SK-N-SH (cell line): ENCODE data around the gene GOLGA6A. TPM values are rescaled to one million over a fixed set of nuclear protein-coding genes. Genes with fewer than 3 reads are reported as not detected.

Experiments
- CTCF ChIA-PET: fragments of 300-600, 350-600 bp; formaldehyde crosslinking; extraction: SDS; loops from one replicate; lab custom pipeline; 2021; lab: Yijun Ruan, JAX
- POLR2A ChIA-PET: fragments of 350-600 bp; sonication (Branson Sonifier 250); formaldehyde crosslinking; extraction: SDS; loops from one replicate; lab custom pipeline; 2020; ENCODE audit warnings: antibody characterized with exemption, inconsistent platforms; lab: Yijun Ruan, JAX
- DNase-seq: peaks from one replicate; pipeline ENCODE4 v3.0.0; 2012
- H2AFZ ChIP-seq: fragments of 200-600 bp; sonication (generic); 2 replicates; pipeline ENCODE4 v1.8.1; 2016; ENCODE audit warnings: antibody characterized with exemption, mild to moderate bottlenecking, low read depth
- H3F3A ChIP-seq: fragments of 200-600 bp; sonication (generic); replicated peaks from 2 replicates; pipeline ENCODE3; 2016; ENCODE audit warnings: antibody characterized with exemption, mild to moderate bottlenecking; ENCODE audit not compliant: insufficient read depth
- H3K27ac ChIP-seq, 2 experiments: fragments of 200-500 bp in 1 of 2; fragments of 200-600 bp in 1 of 2; sonication (Bioruptor generic) in 1 of 2; sonication (generic), shearing (Covaris generic) in 1 of 2; 2 replicates each; pipeline versions ENCODE4 v1.5.1 to v1.6.1; 2014 to 2016; ENCODE audit warnings: low read depth in 2 of 2, inconsistent platforms in 1 of 2, low read length in 1 of 2, mild to moderate bottlenecking in 1 of 2, mixed read lengths in 1 of 2
- H3K27me3 ChIP-seq: fragments of 200-600 bp; sonication (generic), shearing (Covaris generic); 2 replicates; pipeline ENCODE4 v1.6.1; 2016; ENCODE audit warnings: mixed run types; ENCODE audit not compliant: insufficient read depth
- H3K36me3 ChIP-seq, 2 experiments: fragments of 200-500 bp in 1 of 2; fragments of 200-600 bp in 1 of 2; sonication (Bioruptor generic) in 1 of 2; sonication (generic) in 1 of 2; replicated peaks in 1 of 2; 2 replicates each; pipeline versions ENCODE3 to v1.5.1; 2014 to 2016; ENCODE audit warnings: low read length in 1 of 2, mild to moderate bottlenecking in 1 of 2; ENCODE audit not compliant: insufficient read depth in 2 of 2, control insufficient read depth in 1 of 2
- H3K4me1 ChIP-seq, 2 experiments: fragments of 200-500 bp in 1 of 2; fragments of 200-600 bp in 1 of 2; sonication (Bioruptor generic) in 1 of 2; sonication (generic), shearing (Covaris generic) in 1 of 2; 2 replicates each; pipeline versions ENCODE4 v1.5.1 to v1.6.1; 2014 to 2016; ENCODE audit warnings: low read depth in 1 of 2, low read length in 1 of 2, mixed run types in 1 of 2; ENCODE audit not compliant: insufficient read depth in 2 of 2, control insufficient read depth in 1 of 2
- H3K4me2 ChIP-seq: fragments of 200-600 bp; sonication (generic), shearing (Covaris generic); 2 replicates; pipeline ENCODE4 v1.6.1; 2017; ENCODE audit warnings: mixed run types
- H3K4me3 ChIP-seq, 2 experiments: fragments of 200-500 bp in 1 of 2; fragments of 200-600 bp in 1 of 2; sonication (Bioruptor generic) in 1 of 2; sonication (generic), shearing (Covaris generic) in 1 of 2; 2 replicates each; pipeline versions ENCODE4 v1.5.1 to v1.8.1; 2014 to 2016; ENCODE audit warnings: low read depth in 2 of 2, inconsistent platforms in 1 of 2, low read length in 1 of 2, mild to moderate bottlenecking in 1 of 2, mixed read lengths in 1 of 2, moderate library complexity in 1 of 2
- H3K79me2 ChIP-seq: fragments of 200-600 bp; sonication (generic); 2 replicates; pipeline ENCODE4 v1.8.1; 2017; ENCODE audit warnings: mild to moderate bottlenecking; ENCODE audit not compliant: insufficient read depth
- H3K9ac ChIP-seq: fragments of 200-600 bp; sonication (generic); 2 replicates; pipeline ENCODE4 v1.6.1; 2017; ENCODE audit warnings: mixed run types
- H3K9me2 ChIP-seq: fragments of 200-600 bp; sonication (generic); 2 replicates; pipeline ENCODE4 v1.6.1; 2017; ENCODE audit warnings: mixed run types
- H3K9me3 ChIP-seq: fragments of 200-600 bp; sonication (generic); 2 replicates; pipeline ENCODE4 v1.6.1; 2017; ENCODE audit warnings: mixed run types, mild to moderate bottlenecking, moderate library complexity
- H4K20me1 ChIP-seq: fragments of 200-600 bp; sonication (generic); 2 replicates; pipeline ENCODE4 v1.6.1; 2017; ENCODE audit warnings: mild to moderate bottlenecking, mixed run types; ENCODE audit not compliant: insufficient read depth
- CHD2 ChIP-seq: fragments of 150-350 bp; IDR thresholded peaks from 2 replicates; pipeline ENCODE4 v1.6.1; 2018; ENCODE audit warnings: low read length; ENCODE audit not compliant: partially characterized antibody
- EZH2phosphoT487 ChIP-seq: fragments of 200-600 bp; sonication (generic); IDR thresholded peaks from 2 replicates; pipeline ENCODE4 v1.6.1; 2017; ENCODE audit warnings: low read depth, mixed run types, mild to moderate bottlenecking, antibody characterized with exemption, moderate library complexity, borderline replicate concordance
- FOXM1 ChIP-seq: IDR thresholded peaks from 2 replicates; pipeline ENCODE4 v1.4.0; 2012; ENCODE audit warnings: low read depth, mild to moderate bottlenecking
- GATA2 ChIP-seq: sonication (generic); formaldehyde crosslinking; IDR thresholded peaks from 2 replicates; pipeline ENCODE4 v1.5.0; 2020; ENCODE audit warnings: mild to moderate bottlenecking, missing genetic modification reagents
- MAX ChIP-seq: IDR thresholded peaks from 2 replicates; pipeline ENCODE4 v1.4.0; 2012; ENCODE audit warnings: low read depth
- MEF2A ChIP-seq: IDR thresholded peaks from 2 replicates; pipeline ENCODE4 v1.4.0; 2012; ENCODE audit warnings: low read depth, borderline replicate concordance
- MXI1 ChIP-seq: IDR thresholded peaks from 2 replicates; pipeline ENCODE4 v1.6.1; 2012; ENCODE audit warnings: mild to moderate bottlenecking, low read depth, low read length, improper control_type of control experiment
- NRF1 ChIP-seq: IDR thresholded peaks from 2 replicates; pipeline ENCODE4 v1.6.1; 2012; ENCODE audit warnings: low read depth, mild to moderate bottlenecking, low read length
- POLR2AphosphoS5 ChIP-seq: IDR thresholded peaks from 2 replicates; pipeline ENCODE4 v1.6.1; 2012; ENCODE audit warnings: low read depth, low read length
- RCOR1 ChIP-seq: fragments of 150-350 bp; IDR thresholded peaks from 2 replicates; pipeline ENCODE4 v1.6.1; 2017; ENCODE audit warnings: antibody characterized with exemption, low read length
- REST ChIP-seq: IDR thresholded peaks from 2 replicates; pipeline ENCODE4 v1.6.1; 2012; ENCODE audit warnings: mild to moderate bottlenecking, low read depth, low read length, moderate library complexity
- RFX5 ChIP-seq: IDR thresholded peaks from 2 replicates; pipeline ENCODE4 v1.6.1; 2012; ENCODE audit warnings: mild to moderate bottlenecking, improper control_type of control experiment, low read length
- RXRA ChIP-seq: IDR thresholded peaks from 2 replicates; pipeline ENCODE4 v1.4.0; 2012; ENCODE audit warnings: low read depth, mild to moderate bottlenecking, borderline replicate concordance
- ZBTB33 ChIP-seq: IDR thresholded peaks from 2 replicates; pipeline ENCODE4 v1.4.0; 2012; ENCODE audit warnings: low read depth, borderline replicate concordance
- WGBS: methylation state at CpG from one replicate; pipeline ENCODE4 v1.1.6; 2017; ENCODE audit warnings: low lambda C conversion rate; 5-methylcytosine and 5-hydroxymethylcytosine counted together
- polyA plus RNA-seq, 3 experiments: library from polyadenylated mRNA; depleted of rRNA; stranded (reverse); fragments of >200 nt; gene quantifications; 2 replicates each; pipeline ENCODE4 v1.2.3, GENCODE V29; 2012

Gene GOLGA6A
- polyA plus RNA-seq, 1 of the 3 experiments (the other 2 are of a cell fraction): not detected

- TF ChIP-seq REST: no peak
Measured at GRCh38 chr15:74050127-74050526, 32.2 kb downstream of the GOLGA6A start (continued).

- TF ChIP-seq RFX5 (no peak), FOXM1 (no peak), MXI1 (no peak), ZBTB33 (no peak), GATA2 (no peak), MEF2A (no peak), POLR2AphosphoS5 (no peak), MAX (no peak), EZH2phosphoT487 (no peak), NRF1 (no peak), RXRA (no peak), RCOR1 (no peak), CHD2 (no peak)
- Histone ChIP-seq H3K9me2 (no peaks in the 10 kb centered on the region), H3K9ac (no peak overlapping the region), H2AFZ (no peak overlapping the region), H3K9me3 (no peaks in the 10 kb centered on the region), H3K4me3 (no peak overlapping the region), H3K4me2 (no peak overlapping the region), H3K27ac (no peak overlapping the region), H3K79me2 (no peaks in the 10 kb centered on the region), H3K27me3 (no peaks in the 10 kb centered on the region), H4K20me1 (no peaks in the 10 kb centered on the region), H3K36me3 (peaks cover 0 to 10% of the 10 kb centered on the region in 2 experiments), H3F3A (peaks cover 5% of the 10 kb centered on the region), H3K4me1 (peaks cover 6 to 11% of the 10 kb centered on the region in 2 experiments; a peak in 2 of 4 replicates)
- ChIA-PET CTCF (interaction anchor here (1.0 to 17.5 kb wide), 4 partner anchors 14 to 281 kb away, joined by 3 to 339 read pairs (median 144); no protein-coding TSS in a partner anchor), POLR2A (no interaction called here)
- WGBS: 95% methylated on average over 4 of the region's 7 CpGs
- no peak for DNase-seq
Measured at GRCh38 chr15:74046275-74046674, 36.1 kb downstream of the GOLGA6A start.
